Activated naive CD4-positive, alpha-beta T cell treated with Interleukin-2 at 50 U/mL for 16 hours (primary cell): ENCODE data around the gene LILRA1.
"Not testable (repeated sequence)": the region's sequence is repeated elsewhere in the genome, so short reads cannot be mapped to it uniquely, and the experiment has no call there.

ENCODE experiments used
- DNase-seq: peaks from one replicate; pipeline ENCODE4 v3.0.0-alpha.2; 2020

The LILRA1 gene

GRCh38 chr19:54627912-54628311 is 34.5 kb downstream of the LILRA1 start:
- DNase-seq: not testable (repeated sequence)

DNA sequence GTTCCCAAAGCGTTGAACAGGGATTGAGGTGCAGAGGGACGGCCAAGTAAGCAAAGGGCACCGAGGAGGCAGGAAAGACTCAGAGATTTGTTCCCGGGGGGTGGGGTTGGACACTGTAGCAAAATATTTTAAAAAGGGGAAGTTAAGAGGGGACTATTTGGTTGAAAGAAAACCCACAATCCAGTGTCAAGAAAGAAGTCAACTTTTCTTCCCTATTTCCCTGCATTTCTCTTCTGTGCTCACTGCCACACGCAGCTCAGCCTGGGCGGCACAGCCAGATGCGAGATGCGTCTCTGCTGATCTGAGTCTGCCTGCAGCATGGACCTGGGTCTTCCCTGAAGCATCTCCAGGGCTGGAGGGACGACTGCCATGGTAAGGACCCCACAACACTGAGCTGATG is 36.8 kb downstream of the LILRA1 start, which contains the start of gene LILRB1:
Gene LILRB1 (plus strand): TSS at position 223 of the 400 bp plus-strand sequence. CDS start 590 bp downstream, outside the sequence.
- not testable (repeated sequence) for DNase-seq

- no peak for DNase-seq
These were observed 37.4 kb downstream of the LILRA1 start for GRCh38 chr19:54630782-54631181.

GRCh38 chr19:54631489-54632337 is 38.3 kb downstream of the LILRA1 start:
- not testable (repeated sequence) for DNase-seq

DNA sequence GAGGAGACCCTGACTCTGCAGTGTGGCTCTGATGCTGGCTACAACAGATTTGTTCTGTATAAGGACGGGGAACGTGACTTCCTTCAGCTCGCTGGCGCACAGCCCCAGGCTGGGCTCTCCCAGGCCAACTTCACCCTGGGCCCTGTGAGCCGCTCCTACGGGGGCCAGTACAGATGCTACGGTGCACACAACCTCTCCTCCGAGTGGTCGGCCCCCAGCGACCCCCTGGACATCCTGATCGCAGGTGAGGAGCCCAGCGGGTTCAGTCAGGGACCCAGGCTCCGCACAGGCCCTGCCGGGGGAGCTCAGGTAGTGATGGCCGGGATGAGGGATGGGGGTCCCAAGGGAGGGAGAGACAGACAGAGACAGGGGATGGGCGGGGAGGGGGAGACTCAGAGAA is 39.1 kb downstream of the LILRA1 start:
- DNase-seq: not testable (repeated sequence)

DNA sequence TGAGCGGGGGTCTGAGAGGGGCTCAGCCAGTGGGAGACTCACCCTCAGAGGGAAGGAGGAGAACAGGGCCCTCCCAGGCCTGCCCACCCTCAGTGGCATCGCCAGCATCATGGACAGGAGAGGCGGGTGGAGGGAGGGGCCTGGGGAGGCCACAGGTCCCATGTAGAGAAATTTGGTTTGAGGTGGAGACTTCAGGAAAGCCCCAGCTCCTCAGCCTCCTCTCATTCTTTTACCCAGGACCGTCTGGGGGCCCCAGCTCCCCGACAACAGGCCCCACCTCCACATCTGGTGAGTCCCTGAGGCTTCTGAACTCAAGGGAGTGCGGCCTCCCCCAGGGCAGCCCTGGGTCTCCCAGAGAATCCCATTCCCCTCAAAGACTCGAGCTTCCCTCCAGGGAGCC is 40.0 kb downstream of the LILRA1 start:
- no peak for DNase-seq

DNA sequence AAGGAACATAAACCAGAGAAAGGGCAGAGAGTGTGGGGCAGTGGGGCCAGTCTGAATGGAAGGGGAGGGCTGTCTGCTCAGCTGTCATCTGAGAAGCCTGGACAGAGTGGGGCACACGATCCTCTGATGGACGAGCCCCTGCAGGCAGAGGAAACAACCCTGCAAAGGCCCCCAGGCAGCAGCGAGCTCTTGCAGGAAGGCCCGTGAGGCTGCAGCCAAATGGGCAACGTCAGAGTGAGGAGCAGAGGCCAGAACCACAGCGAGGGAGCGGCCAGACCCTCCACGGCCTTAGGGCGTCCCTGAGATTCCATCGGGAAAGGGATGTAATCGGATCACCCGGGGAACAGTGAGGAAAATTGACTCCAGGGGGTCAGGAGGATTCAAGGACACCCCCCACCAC is 42.6 kb downstream of the LILRA1 start:
- DNase-seq: not testable (repeated sequence)

DNA sequence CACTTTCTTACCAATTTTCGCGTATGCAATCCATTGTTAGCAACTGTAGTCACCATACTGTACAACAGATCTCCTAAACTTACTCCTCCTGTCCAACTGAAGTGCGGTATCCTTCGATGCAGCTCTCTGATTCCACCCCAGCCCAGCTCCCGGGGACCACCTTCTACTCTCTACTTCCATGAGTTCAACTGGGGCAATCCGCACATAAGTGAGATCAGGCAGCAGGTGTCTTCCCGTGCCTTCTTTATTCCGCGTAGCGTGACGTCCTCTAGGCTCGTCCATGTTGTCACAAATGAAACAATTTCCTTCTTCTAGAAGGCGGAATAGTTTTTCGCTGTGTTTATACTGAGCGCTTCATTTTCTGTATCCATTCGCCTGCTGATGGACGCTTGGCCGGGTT is 45.3 kb downstream of the LILRA1 start:
- DNase-seq: no peak

DNA sequence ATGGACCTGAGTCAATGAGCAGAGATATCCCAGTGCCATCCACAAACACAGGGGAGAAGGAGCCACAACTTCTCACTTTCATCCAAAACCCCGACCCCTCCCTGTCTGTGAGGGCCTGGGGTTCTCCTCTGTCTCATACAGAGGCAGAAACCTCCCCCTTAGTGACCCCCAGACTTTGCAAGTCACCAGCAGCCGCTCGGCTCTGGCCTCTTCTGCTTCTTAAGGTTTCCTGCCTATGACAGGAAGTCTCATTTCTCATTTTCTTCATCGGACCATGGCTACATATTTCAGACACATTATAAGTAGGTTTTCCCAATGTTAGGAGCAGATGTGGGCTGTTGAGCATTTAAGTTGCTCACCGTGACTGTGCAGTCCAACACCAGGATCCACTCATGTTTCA is 49.5 kb downstream of the LILRA1 start:
- not testable (repeated sequence) for DNase-seq

DNA sequence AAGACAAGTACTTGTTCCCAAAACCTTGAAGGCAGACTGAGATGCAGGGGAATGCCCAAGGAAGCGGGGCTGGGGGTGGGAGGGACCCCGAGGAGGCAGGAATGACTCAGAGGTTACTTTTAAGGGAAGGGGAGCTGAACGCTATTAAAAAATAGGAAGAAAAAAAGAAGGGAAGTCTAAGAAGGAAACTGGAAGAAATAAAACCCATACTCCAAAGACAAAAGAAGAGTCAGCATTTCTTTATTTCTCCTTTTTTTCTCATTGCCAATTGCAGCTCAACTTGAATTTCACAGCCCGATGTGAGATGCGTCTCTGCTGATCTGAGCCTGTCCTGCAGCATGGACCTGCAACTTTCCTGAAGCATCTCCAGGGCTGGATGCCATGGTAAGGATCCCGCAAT is 50.2 kb downstream of the LILRA1 start:
- DNase-seq: not testable (repeated sequence)

GRCh38 chr19:54644056-54644455 is 50.6 kb downstream of the LILRA1 start:
- no peak for DNase-seq

DNA sequence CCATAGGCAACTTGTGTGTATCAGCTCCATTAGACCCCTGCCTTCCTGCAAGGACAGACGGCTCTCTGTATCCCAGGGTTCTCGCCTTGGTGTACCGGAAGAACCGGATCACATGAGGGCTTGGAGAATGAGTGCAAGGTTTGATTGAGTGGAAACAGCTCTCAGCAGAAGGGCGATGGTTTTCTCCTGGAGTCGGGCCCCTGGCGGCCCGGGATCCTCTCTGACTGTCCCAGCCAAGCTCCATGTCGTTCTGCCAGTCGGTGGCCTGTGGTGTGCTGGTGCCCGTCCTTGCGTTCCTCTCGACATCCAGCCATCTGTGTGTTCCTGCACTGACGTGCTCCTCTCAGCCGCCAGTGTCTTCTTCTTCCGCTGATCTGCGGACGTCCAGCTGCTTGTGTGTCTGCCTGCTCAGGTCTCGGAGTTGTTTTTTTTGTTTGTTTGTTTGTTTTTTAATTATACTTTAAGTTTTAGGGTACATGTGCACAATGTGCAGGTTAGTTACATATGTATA is 53.0 kb downstream of the LILRA1 start:
- no peak for DNase-seq

GRCh38 chr19:54648129-54648528 is 54.7 kb downstream of the LILRA1 start:
- DNase-seq: no peak

DNA sequence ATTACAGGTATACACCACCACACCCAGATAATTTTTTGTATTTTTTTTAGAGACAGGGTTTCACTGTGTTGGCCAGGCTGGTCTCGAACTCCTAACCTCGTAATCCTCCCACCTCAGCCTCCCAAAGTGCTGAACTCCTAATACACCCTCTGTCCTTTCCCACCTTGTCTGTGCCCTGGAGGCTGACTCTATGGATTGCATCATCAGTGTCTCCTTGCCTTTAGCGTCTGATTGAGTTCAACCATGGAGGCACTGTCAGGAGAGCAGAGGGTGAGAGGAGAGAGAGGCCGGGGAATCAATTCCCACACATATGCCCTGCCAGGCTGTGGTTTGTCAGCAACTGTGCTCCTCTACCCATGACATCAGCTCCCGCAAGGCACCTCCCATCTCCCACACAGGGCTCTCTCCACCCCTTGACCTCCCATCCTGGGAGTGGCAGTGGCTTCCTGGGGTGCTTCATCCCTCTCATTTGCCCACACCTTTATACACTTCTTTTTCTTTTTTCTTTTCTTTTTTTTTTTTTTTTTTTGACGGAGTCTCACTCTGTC is 56.8 kb downstream of the LILRA1 start:
- no peak for DNase-seq
